Stimulated activated CD4-positive, alpha-beta T cell treated with anti-CD3 and anti-CD28 coated beads, Interleukin-15, amount 100 ng/mL, for 48 hours (primary cell): ENCODE data around the gene CFDP1.

Source experiments
- DNase-seq, 2 donors: peaks; one replicate each; pipeline ENCODE4 v3.0.0-alpha.2; 2020; ENCODE audit warnings: low read depth in 2 of 2

CFDP1 gene

DNA sequence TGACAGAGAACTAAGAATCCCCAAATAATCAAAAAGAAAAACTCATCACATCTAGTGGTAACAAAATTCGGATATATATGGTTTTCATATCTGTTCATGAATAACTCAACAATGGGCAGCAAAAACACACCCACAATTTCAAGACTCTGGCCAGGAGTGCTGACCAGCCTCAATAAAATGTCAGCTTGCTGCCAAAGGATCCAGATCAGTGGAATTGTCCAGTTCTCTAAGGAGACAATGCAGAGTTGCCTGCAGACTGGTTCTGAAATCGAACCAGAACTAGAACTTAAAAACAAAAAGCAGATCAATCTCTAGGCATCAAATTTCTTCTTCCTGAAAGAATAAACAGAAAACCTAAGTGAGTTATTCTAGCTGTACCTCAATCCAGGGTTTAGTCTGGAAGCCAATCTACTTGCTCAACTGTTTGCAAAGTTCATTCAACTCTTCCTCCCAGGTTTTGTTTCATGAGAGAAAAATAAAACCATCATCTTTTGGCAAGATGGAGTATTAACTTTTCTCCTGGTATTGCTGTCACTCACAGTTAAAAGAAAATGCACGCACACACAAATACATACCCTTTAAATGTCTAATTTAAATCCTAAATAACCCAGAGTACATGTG, 61.0 kb downstream of the CFDP1 start:
- no peak for DNase-seq

DNA sequence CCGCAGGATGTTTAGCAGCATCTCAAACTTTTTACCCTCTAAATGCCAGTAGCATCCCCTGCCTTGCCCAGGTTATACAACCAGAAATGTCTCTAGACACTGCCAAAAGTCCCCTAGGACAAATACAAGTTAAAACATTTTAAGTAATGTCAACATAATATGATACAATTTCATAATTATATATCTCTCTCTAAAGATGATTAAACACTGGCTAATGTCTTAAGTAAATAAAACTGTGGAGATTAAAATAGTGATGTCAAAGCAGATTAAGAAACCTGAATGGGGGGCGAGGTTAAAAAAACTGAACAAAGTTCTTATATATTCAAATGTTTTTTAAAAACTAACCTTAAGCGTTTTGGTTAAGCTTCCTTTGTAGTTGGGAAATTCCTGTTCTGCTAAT, 62.1 kb downstream of the CFDP1 start:
- DNase-seq: no peak

DNA sequence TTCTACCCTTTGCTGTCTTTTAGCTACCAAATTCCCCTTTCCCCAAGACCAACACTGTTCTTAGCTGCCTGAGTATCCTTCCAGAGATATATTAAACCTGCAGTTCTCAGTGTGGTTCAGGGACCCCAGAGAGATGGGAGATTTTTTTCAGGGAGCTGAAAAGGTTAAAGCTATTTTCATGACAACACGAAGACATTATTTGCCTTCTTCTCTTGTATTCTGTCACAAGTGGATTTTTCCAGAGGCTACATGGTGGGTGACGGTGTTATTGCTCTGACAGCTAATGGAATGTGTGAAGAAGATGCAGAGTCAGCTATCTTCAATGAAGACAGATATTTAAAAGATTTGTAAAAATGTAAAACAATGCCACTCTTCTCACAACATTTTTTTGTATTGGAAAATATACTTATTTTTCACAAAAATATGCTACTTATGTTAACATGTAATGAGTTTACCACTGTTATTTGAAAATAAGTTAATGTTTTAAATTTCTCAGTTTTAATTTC, 69.0 kb downstream of the CFDP1 start:
- no peak for DNase-seq

DNA sequence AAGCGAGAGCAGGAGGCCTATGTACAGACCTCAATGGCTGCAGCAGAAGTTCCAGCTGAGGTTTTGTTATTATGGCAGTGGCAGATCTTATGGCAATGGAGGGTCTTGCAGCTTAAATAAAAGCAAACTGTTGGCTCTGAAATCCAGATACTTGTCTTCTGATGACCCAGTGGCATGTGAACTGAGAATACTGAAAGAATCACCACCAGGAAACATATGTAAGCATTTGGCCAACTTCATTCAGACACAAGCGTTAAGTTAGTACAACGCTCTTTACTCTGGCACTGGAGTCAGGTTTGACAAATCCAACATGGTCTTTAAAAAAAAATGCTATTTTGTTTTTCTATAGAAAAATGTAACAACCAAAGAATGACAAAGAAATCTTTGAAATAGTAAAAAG, 70.5 kb downstream of the CFDP1 start:
- DNase-seq: no peak

DNA sequence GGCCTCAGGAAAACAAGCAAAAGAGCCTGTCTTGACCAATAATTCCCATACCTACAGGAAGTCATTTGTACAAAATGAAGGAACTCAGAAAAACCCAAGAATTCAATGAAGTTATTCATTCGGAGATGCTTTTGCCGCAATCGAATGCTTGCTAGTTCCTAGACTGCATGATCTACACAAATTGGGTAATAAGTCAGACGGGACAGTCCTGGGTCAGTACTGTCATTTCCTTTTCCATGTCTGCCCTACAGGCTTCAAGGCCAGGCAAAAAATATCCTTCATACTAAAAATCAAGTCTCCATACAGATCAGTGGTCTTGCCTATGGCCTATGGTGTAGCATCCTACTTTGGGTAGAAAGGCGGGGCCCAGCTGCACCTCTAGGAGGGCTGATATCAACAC, 71.4 kb downstream of the CFDP1 start:
- no peak for DNase-seq

DNA sequence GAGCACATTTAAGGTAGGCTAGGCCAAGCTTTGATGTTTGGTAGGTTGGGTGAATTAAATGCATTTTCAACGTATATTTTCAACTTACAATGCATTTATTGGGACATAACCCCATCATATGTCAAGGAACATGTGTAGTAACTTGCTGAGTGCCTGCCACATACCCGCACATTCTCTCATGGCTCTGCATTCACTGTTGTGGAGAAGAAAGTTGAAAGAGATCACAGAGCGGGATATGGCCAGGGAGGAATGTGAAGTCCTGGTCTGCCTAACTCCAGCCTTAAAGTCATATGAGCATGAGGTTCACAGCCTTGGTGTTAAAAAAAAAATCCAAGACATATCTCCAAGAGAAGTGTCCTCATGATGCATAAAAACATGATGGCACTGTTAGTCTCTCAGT, 79.1 kb downstream of the CFDP1 start:
- no peak for DNase-seq

DNA sequence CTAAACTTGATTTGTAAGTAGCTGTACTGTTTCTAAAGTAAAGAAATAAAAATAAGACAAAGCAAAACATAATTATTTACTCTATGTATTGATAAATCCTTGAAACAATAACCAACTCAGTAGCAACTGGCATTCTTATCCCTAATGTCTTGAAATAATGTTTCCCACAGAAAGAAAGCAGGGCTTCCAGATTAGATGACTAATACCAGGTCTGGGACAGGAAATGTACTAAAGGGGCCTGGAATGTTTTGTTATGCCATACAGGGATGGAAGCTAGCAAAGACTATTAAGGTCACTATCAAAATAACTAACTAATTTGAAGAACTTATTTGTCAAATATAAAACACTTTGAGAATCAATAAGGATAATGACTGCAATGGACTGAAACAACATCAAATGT, 82.1 kb downstream of the CFDP1 start:
- DNase-seq: no peak

DNA sequence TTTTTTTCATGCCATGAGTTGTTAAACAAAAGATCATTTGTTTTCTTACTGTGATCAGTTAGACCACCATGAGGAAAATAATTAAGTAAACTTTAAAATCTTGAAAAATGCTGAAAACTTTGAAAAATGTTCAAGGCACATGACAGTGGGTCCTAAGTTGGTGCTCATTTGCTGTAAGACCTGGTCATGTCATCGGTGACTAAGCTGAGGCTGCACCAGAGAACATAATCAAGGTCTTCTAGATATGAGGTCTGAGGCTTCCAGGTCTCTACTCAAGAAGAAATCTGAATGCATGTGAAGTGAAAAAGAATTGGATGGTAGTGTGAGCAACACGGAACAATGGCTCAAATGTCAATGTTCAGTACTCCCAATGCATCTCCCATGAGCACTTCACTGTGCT, 87.6 kb downstream of the CFDP1 start:
- DNase-seq: no peak

DNA sequence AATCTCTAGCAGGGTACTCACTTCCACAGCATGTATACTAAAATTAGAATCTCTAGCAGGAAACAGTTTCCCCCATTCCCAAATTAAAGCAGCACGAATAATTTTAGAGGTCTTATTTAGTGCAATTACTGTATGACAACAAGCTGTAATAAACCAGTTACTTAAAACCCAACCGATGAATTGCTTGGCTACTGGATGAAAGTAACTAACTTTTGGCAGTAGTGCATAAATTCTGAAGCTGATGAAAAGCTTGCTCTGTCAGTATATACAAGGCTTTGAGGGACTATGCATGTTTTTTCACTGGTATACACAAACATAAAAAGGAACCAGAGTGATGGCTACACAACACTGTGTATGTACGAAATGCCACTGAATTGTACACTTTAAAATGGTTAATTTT, 89.4 kb downstream of the CFDP1 start:
- DNase-seq: no peak

DNA sequence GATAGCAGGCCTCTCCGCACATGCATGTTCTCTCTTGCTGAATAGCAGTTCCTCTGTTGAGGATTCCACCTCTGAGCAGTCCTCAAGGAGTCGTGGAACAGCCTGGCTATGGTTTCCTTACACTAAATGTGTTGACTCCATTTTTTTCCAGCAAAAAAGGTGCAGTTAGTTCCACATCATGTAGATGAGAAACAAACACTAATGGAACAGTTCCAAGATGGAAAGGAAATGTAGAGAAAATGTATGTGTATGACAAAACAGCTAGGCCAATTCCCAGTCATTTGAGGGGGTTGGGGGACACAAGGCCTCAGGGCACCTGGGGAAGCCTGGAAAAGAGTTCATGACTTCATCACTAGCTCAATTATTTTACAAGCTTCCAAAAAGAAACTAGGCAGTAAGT, 90.0 kb downstream of the CFDP1 start:
- no peak for DNase-seq

DNA sequence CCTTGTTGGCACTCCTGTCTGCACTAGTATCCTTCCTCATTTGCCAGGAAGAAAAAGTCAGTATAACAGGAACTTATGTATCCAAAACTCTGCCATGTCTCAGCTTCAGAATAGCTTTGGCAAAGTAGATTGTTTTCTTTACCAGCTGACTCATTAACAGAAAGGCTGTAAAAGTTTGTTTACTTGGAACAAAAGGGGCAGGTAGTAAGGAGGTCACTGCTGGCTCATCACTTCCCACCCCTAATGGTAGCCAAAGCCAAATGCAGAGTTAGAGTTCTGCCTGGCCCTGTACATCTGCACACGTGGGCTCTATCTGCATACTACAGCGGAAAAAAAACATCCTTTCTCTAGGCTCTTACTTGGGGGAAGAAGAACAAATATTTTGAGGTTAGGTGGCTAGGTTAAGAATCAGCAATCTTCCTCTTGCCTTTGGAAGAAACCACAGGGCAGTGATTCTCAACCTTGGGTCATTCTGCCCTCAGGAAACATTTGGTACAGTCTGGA, 90.9 kb downstream of the CFDP1 start:
- DNase-seq: no peak

DNA sequence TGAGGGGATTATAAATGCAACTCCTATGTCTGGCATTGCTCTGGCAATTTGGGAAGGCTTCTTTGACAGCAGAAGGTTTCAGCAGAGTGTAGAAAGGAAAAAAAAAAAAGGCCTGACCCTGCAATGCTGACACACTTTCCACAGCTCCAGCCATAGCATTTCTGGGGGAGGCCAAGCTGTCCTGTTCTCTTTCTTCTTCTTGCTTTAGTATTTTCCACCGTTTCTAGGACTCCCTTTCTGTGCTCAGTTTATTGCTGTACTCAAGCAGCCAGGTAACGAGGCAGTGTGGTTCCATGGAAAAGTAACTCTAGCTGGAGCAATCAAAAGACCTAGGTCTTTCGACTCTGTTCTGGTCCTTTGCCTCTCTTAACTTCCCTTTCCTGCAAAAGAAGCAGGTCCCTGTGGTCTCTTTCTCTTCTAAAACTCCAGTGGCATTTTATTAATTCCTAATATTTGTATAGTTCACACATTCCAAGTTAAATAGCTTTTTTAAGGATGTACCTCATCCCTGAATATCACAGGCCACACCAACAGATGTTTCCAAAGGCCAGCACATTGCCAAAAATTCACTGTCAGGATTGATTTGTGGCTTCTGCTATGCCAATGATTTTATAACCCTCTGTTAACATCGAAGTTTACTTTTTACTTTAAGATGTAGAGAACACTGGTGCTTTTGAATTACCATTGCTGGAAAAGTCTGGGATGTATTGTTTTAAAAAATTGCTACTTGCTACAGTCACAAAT, 91.6 kb downstream of the CFDP1 start:
- no peak for DNase-seq

DNA sequence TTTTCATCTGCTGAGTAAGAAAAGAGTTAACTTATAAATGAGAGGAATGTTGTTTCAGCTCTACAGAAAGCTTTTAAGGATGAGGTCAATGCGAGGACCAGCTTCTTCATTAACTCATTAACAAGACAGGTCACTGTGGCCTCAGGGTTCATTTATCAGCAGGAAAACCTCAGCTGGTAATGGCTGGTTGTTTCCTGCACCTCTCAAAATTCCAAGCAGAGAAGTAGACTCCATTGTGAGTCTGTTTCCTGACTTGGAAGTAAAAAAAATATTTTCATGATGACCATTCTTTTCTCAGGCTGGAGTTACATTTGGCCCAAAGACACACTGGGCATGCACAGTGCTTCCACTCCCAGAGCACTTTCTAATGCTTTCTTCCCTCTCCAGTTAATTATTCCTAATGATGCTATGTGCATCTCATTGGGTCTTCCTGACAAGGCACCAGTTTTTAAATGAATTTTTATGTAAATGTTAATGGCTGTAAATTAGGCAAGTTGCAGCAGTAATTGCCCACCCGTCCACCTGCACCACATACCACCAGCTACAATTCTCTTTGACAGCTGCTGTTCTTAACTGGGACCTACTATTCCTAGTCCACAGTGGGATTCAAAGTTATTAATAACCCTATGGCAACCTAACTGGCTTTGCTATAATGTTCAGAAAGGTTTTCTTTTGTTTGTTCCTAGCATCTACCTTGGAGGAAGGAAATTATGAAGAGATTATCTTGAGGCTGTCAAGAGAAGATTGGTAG, 92.4 kb downstream of the CFDP1 start:
- no peak for DNase-seq

DNA sequence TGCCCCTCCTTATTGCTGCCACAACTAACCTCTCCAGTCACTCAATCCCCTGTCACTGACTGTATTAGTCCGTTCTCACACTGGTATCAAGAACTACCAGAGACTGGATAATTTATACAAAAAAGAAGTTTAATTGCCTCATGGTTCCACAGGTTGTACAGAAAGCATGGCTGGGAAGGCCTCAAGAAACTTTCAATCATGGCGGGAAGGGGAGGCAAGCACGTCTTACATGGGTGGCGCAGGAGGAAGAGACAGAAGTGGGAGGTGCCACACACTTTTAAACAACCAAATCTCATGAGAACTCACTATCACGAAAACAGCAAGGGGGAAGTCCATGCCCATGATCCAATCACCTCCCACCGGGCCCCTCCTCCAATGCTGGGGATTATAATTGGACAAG, 95.9 kb downstream of the CFDP1 start:
- no peak for DNase-seq

DNA sequence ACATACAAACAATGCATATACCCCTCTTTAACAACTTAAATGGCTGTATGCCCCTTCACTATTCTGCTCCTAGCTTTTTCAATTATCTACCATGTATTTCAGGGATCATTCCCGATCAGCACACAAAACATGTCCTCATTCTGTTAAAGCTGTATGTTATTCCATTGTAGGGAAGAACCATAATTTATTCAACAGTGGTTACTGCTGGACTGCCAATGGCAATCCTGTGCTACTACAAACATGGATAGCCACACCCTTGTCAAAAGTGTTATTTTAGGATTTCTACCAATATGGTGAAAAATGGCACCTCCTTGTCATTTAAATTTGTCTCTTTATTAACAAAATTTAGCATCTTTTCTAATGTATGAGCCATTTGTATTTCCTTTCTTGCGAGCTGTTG, 96.8 kb downstream of the CFDP1 start:
- no peak for DNase-seq

DNA sequence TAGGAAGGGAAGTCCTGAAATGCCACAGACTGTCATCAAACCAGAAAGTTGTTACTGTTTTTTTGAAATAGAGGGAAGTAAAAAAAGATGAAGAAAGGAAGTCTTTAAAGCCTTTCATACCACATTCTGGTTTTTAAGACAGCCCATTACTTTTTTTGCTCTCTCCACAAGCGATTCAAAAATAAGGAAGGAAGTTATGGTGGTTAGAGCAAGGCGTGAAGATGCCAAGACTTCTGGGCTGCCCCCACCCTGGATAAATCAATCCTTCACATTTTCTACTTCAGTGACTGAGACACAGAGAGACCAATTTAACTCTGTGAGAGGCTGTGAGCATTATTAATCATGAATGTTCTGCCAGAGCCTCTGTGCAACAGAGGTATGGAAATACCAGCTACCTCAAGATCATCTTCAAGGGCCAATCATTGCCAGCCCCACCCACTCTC, 99.6 kb downstream of the CFDP1 start:
- DNase-seq: no peak

DNA sequence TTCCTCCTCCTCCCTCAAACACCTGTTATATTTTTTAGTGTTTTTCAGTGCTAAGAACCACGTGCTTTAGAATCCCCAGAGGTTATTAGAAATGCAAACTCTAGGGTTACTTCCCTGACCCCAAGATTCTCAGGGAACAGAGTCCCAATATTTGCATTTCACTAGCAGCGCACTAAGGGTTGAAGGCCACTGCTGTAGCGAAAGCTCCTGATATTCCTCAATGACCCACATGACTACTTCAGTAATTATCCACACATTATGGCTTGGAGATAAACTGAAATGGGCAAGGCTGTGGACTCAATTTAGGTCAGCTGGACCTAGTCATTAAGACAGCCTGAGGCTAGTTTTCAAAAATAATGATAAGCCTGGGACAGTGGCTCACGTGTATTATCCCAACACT, 103.4 kb downstream of the CFDP1 start:
- no peak for DNase-seq

DNA sequence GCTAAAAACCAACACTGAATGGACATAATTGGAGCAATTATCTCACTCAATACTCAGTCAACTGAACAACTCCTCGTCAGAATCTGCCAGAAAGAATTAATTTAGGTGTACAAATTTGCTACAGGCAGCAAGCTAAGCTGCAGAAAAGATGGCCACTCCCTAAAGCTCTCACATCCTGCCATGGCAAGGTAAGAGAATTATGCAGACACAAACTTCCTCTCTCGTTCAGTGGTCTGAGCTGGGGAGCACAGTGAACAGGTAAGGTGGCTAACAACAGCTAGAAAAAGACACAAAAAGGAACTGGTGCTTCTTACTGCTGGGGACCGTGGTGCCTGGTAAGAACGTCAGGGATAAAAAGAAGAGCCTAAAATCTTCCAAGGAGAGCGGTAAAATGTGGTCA, 107.0 kb downstream of the CFDP1 start:
- DNase-seq: no peak

DNA sequence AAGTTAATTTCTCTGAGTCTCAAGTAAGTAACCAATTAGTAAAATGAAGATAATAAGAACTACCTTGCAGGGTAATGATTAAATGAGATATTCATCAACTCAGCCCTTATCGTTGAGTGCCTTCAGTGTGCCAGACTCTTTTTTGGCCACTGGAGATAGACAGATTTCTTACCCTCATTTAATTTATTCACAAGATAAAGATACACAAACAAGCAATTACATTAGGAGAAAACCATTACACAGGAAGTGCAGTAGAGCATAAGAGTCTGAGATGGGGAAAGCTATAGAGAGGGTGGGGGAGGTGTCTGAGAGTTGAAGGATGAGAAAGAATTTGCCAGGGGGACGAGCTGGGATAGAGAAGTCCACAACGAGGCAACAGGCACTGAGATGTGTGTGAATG, 109.4 kb downstream of the CFDP1 start:
- no peak for DNase-seq

DNA sequence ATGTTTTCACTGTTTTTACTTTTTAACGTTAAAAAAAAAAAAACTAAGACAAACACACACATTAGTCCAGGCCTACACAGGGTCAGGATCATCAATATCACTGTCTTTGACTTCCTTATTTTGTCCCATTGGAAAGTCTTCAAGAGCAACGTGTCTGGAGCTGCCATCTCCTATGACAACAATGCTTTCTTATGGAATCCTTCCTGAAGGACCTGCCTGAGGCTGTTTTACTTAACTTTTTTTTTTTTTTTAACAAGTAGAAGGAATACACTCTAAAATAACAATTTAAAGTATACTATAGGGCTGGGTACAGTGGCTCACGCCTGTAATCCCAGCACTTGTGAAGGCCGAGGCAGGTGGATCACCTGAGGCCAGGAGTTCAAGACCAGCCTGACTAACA, 110.1 kb downstream of the CFDP1 start:
- no peak for DNase-seq

DNA sequence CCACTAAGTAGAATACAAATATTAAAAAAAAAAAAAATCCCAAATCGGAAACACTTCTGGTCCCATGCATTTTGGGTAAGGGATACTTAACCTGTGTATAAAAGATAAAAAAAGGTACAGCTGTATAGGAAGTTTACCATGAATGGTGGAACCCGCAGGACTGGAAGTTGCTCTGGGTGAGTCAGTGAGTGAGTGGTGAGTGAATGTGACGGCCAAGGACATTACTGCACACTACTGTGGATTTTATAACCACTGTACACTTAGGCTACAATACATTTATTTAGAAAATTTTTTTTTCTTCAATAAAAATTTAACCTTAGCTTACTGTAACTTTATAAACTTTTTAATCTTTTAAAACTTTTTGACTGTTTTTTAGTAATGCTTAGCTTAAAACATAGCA, 110.6 kb downstream of the CFDP1 start:
- DNase-seq: no peak

DNA sequence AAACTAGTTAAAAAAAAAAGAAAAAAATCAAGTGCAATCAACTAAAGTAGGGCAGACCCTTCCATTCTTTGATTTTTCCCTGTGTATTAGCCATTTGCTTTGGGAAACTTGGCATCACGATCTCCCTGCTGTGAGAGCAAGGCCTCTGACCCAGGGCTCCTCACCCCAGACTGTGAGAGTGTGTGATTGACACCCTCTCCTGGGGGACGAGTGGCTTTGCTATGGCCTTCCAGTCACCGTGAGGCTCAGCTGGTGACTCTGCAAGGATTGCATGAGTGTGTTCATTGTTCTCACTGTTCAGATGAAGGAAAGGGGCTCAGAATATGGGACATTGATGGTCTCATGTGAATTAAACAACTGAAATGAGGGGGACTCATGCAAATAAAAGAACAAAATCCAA, 112.9 kb downstream of the CFDP1 start:
- DNase-seq: no peak
